Parathyroid adenoma (tissue), 2 donors: Measurements from ENCODE around the gene PTTG2.
"Not testable (repeated sequence)": the region's sequence is repeated elsewhere in the genome, so short reads cannot be mapped to it uniquely, and the experiment has no call there.

Experiments used
- H2AFZ ChIP-seq: fragments of 300-600 bp; sonication (generic); one replicate; pipeline ENCODE4 v1.7.0; 2017; ENCODE audit warnings: antibody characterized with exemption, mild to moderate bottlenecking
- H3K27ac ChIP-seq: fragments of 300-600 bp; sonication (generic); one replicate; pipeline ENCODE4 v1.7.0; 2017
- H3K27me3 ChIP-seq: fragments of 300-600 bp; sonication (generic); one replicate; pipeline ENCODE4 v1.7.0; 2017; ENCODE audit warnings: low read length; ENCODE audit not compliant: control insufficient read depth, insufficient read depth
- H3K36me3 ChIP-seq: fragments of 300-600 bp; sonication (generic); one replicate; pipeline ENCODE4 v1.7.0; 2017; ENCODE audit warnings: low read length; ENCODE audit not compliant: control insufficient read depth, insufficient read depth
- H3K4me1 ChIP-seq: fragments of 300-600 bp; sonication (generic); one replicate; pipeline ENCODE4 v1.7.0; 2017; ENCODE audit warnings: control low read depth
- H3K4me2 ChIP-seq: fragments of 300-600 bp; sonication (generic); one replicate; pipeline ENCODE4 v1.7.0; 2017; ENCODE audit warnings: low read length
- H3K4me3 ChIP-seq: fragments of 300-600 bp; sonication (generic); one replicate; pipeline ENCODE4 v1.7.0; 2017; ENCODE audit warnings: low read depth, low read length
- H3K79me2 ChIP-seq: fragments of 300-600 bp; sonication (generic); one replicate; pipeline ENCODE4 v1.7.0; 2017; ENCODE audit warnings: control low read depth
- H3K9ac ChIP-seq: fragments of 300-600 bp; sonication (generic); one replicate; pipeline ENCODE4 v1.7.0; 2017; ENCODE audit warnings: mild to moderate bottlenecking
- H3K9me3 ChIP-seq: fragments of 300-600 bp; sonication (generic); one replicate; pipeline ENCODE4 v1.7.0; 2017; ENCODE audit warnings: low read length; ENCODE audit not compliant: control insufficient read depth
- TF ChIP-seq, protein P1 (sequence below): fragments of 300-600 bp; sonication (generic); IDR thresholded peaks from one replicate; pipeline ENCODE4 v1.7.0; 2017; ENCODE audit warnings: antibody characterized with exemption, mild to moderate bottlenecking
- donor health status: primary hyperparathyroidism.

The PTTG2 gene

DNA sequence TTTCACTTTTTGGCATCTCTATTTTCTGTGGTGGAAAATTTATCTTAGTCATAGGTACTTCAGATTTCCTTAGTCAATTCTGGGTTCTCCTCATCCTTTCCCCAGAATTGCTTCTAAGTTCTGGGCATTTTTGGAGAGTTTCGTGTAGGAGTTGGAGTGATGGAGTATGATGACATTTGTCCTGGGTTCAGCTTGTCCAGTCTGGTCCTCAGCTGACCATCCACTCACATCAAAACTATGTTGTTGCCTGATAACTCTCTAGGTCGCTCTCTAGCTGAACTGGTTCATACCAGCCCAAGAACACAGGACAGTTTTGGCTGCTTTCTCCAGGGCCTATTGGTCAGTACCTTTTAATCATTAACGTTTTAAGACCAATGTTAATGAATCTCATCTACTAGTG, 13.2 kb downstream of the PTTG2 start:
- TF ChIP-seq, protein P1, sequence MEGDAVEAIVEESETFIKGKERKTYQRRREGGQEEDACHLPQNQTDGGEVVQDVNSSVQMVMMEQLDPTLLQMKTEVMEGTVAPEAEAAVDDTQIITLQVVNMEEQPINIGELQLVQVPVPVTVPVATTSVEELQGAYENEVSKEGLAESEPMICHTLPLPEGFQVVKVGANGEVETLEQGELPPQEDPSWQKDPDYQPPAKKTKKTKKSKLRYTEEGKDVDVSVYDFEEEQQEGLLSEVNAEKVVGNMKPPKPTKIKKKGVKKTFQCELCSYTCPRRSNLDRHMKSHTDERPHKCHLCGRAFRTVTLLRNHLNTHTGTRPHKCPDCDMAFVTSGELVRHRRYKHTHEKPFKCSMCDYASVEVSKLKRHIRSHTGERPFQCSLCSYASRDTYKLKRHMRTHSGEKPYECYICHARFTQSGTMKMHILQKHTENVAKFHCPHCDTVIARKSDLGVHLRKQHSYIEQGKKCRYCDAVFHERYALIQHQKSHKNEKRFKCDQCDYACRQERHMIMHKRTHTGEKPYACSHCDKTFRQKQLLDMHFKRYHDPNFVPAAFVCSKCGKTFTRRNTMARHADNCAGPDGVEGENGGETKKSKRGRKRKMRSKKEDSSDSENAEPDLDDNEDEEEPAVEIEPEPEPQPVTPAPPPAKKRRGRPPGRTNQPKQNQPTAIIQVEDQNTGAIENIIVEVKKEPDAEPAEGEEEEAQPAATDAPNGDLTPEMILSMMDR = no peak
- no peaks in the 10 kb centered on the region for H3K79me2 ChIP-seq
- H3K27ac ChIP-seq = no peak overlapping the region
- H3K9me3 ChIP-seq = no peaks in the 10 kb centered on the region
- no peaks in the 10 kb centered on the region for H3K4me1 ChIP-seq
- no peak overlapping the region for H3K4me3 ChIP-seq
- no peaks in the 10 kb centered on the region for H3K36me3 ChIP-seq
- H2AFZ ChIP-seq = no peak overlapping the region
- H3K4me2 ChIP-seq = no peak overlapping the region
- no peaks in the 10 kb centered on the region for H3K27me3 ChIP-seq
- H3K9ac ChIP-seq = no peak overlapping the region

DNA sequence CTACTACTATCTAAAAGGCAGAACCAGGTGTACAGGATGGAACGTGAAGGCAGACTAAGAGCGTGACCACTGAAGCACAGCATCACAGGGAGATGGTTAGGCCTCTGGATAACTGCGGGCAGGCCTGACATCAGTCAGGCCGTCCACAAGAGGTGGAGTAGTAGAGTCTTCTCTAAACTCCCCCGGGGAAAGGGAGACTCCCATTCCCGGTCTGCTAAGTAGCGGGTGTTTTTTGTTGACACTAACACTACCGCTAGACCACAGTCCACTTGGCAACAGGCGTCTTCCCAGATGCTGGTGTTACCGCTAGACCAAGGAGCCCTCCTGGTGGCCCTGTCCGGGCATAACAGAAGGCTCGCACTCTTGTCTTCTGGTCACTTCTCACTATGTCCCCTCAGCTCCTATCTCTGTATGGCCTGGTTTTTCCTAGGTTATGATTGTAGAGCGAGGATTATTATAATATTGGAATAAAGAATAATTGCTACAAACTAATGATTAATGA, 15.2 kb downstream of the PTTG2 start:
- not testable (repeated sequence) for H2AFZ ChIP-seq, H3K9me3 ChIP-seq, H3K4me2 ChIP-seq, H3K4me1 ChIP-seq, H3K4me3 ChIP-seq, H3K36me3 ChIP-seq, H3K27ac ChIP-seq, H3K9ac ChIP-seq, H3K27me3 ChIP-seq
- H3K79me2 ChIP-seq = peaks cover 16% of the 10 kb centered on the region

DNA sequence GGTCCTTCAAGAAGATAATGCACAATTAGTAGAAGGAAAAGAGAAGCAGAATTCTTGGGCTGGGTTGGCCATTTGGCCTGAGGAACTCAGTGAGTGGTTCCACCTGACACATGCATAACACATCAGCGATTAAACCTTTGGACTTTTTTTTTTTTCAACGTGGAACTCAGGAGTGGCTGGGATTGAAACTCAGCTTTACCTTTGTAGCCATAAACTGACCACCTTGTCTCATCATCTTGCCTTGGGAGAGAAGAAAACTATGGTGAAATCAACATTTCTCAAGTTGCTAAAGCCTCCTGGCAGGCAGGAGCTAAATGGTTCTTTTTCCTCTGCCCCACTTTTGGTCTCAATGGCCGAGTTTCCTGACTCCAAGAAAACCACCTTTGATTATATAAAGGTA, 16.3 kb downstream of the PTTG2 start:
- H3K4me2 ChIP-seq = peak overlapping the region; percentile 44
- TF ChIP-seq, protein P1 = no peak
- peak overlapping the region; percentile 91 for H3K27ac ChIP-seq
- H3K9me3 ChIP-seq = no peaks in the 10 kb centered on the region
- peak overlapping the region; percentile 73 for H2AFZ ChIP-seq
- H3K9ac ChIP-seq = peak overlapping the region; percentile 35
- peak overlapping the region; percentile 14 for H3K4me3 ChIP-seq
- H3K79me2 ChIP-seq = peaks cover 26% of the 10 kb centered on the region
- no peaks in the 10 kb centered on the region for H3K36me3 ChIP-seq
- no peaks in the 10 kb centered on the region for H3K27me3 ChIP-seq
- peaks cover 10% of the 10 kb centered on the region for H3K4me1 ChIP-seq

DNA sequence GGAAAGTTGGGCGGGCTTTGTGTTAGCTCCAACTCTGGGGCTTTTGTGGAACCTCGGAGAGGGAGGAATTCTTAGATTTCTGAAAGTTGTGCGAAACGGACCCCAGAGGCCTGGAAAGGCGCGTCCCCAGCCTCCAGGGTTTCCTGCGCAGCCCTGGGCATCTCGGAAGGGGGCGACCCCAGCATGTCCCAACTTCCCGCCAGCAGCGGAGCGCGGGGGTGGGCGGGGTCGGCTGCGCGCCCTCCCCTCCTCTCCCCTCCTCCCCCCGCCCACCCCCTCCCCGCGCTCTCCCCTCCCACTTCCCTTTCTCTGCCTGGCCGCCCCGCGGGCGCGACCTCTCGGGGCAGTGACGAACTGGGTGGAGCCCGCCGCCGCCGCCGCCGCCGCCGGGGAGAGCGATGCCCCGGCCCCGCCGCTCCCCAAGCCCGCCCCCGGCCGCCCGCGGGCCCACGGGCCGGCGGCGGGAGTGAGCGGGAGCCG, 16.8 kb downstream of the PTTG2 start:
- no peaks in the 10 kb centered on the region for H3K27me3 ChIP-seq
- no peaks in the 10 kb centered on the region for H3K9me3 ChIP-seq
- no peaks in the 10 kb centered on the region for H3K36me3 ChIP-seq
- H2AFZ ChIP-seq = peak overlapping the region; percentile 73
- peak overlapping the region; percentile 35 for H3K9ac ChIP-seq
- H3K4me1 ChIP-seq = peaks cover 16% of the 10 kb centered on the region
- peaks cover 26% of the 10 kb centered on the region for H3K79me2 ChIP-seq
- TF ChIP-seq, protein P1 = no peak
- peak overlapping the region; percentile 93 for H3K27ac ChIP-seq
- H3K4me3 ChIP-seq = peak overlapping the region; percentile 88
- peak overlapping the region; percentile 94 for H3K4me2 ChIP-seq

DNA sequence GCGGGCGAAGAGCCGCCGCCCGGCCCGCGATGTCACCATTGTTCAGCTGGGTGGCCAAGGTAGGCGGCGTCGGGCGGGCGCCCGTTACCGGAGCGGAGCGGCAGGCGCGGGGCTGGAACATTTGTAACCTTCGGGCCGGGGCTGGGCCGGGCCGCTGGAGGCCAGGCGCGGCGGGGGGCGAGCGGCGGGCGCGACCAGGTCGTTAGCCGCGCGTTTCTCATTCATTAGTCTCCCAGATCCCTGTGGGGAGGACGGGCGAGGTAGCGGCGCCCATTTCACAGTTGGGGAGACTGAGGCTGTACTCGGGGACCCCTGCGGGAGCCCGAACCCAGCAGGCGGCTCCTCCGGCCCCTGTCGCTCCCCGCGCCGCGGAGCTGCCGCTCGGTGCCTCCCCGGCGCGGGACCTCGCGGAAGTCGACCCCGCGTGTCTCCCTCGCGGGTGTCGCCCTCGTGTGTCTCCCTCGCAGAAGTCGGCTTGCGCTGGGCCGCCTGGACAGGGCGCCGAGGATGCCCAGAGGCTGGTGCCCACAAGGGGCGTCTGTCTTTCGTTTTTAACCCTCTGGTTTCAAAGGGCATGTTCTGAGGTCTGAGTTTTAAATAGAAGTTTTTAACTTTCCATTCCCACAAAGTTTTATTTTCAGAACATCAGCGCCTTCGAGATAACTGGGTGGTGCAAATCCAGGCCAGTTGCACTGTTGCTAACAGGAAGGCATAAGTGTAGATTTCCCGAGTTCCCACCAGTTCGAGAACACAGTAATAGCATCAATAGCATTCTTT, 17.5 kb downstream of the PTTG2 start:
- Histone ChIP-seq H3K27me3 (no peaks in the 10 kb centered on the region), H3K4me3 (peak overlapping the region; percentile 88), H3K4me1 (peaks cover 21% of the 10 kb centered on the region), H3K9me3 (no peaks in the 10 kb centered on the region), H3K79me2 (peaks cover 26% of the 10 kb centered on the region), H3K9ac (peak overlapping the region; percentile 87), H3K36me3 (no peaks in the 10 kb centered on the region), H3K27ac (peak overlapping the region; percentile 93), H3K4me2 (peak overlapping the region; percentile 94), H2AFZ (peak overlapping the region; percentile 75)
- TF ChIP-seq, protein P1 = peak; percentile 68
